ENCODE results near the gene PAOX.

- TF ChIP-seq, protein P1, sequence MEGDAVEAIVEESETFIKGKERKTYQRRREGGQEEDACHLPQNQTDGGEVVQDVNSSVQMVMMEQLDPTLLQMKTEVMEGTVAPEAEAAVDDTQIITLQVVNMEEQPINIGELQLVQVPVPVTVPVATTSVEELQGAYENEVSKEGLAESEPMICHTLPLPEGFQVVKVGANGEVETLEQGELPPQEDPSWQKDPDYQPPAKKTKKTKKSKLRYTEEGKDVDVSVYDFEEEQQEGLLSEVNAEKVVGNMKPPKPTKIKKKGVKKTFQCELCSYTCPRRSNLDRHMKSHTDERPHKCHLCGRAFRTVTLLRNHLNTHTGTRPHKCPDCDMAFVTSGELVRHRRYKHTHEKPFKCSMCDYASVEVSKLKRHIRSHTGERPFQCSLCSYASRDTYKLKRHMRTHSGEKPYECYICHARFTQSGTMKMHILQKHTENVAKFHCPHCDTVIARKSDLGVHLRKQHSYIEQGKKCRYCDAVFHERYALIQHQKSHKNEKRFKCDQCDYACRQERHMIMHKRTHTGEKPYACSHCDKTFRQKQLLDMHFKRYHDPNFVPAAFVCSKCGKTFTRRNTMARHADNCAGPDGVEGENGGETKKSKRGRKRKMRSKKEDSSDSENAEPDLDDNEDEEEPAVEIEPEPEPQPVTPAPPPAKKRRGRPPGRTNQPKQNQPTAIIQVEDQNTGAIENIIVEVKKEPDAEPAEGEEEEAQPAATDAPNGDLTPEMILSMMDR (IDR thresholded peaks at IDR 0.05), result no peak
- TF ChIP-seq POLR2A (IDR thresholded peaks at IDR 0.05), result no peak
Measured at GRCh38 chr10:133368153-133368552, 10.9 kb upstream of the PAOX start.

Data from thyroid gland (tissue), 4 donors.